ENCODE results near the gene ARF1.
A peak's percentile ranks its signal among the peaks of the same experiment; 100 is the strongest.

ARF1 gene

GRCh38 chr1:228073061-228073856 is 9.2 kb upstream of the ARF1 start:
- Histone ChIP-seq H3K9ac (ENCODE audit: low read length) (no peak overlapping the region), H3K27me3 (ENCODE audit: control insufficient read depth, insufficient read depth, low read length) (peaks cover 96% of the 10 kb centered on the region), H3K9me3 (ENCODE audit: control insufficient read depth, insufficient read depth, low read depth, low read length) (no peaks in the 10 kb centered on the region), H3K4me3 (ENCODE audit: low read depth, low read length) (no peak overlapping the region), H3K36me3 (ENCODE audit: control insufficient read depth, insufficient read depth, low read length) (no peaks in the 10 kb centered on the region), H3K27ac (ENCODE audit: low read depth, low read length) (no peak overlapping the region), H3K4me1 (ENCODE audit: control insufficient read depth, insufficient read depth, low read length) (peaks cover 8% of the 10 kb centered on the region; the same call in 1 of the 2 replicates)

GRCh38 chr1:228073857-228074545 is 8.5 kb upstream of the ARF1 start:
- no peak overlapping the region for H3K27ac ChIP-seq (ENCODE audit: low read depth, low read length)
- peaks cover 89% of the 10 kb centered on the region for H3K27me3 ChIP-seq (ENCODE audit: control insufficient read depth, insufficient read depth, low read length)
- H3K4me3 ChIP-seq (ENCODE audit: low read depth, low read length): no peak overlapping the region
- H3K9ac ChIP-seq (ENCODE audit: low read length): no peak overlapping the region
- H3K4me1 ChIP-seq (ENCODE audit: control insufficient read depth, insufficient read depth, low read length): peaks cover 13% of the 10 kb centered on the region; the same call in 1 of the 2 replicates
- no peaks in the 10 kb centered on the region for H3K36me3 ChIP-seq (ENCODE audit: control insufficient read depth, insufficient read depth, low read length)
- H3K9me3 ChIP-seq (ENCODE audit: control insufficient read depth, insufficient read depth, low read depth, low read length): no peaks in the 10 kb centered on the region

DNA sequence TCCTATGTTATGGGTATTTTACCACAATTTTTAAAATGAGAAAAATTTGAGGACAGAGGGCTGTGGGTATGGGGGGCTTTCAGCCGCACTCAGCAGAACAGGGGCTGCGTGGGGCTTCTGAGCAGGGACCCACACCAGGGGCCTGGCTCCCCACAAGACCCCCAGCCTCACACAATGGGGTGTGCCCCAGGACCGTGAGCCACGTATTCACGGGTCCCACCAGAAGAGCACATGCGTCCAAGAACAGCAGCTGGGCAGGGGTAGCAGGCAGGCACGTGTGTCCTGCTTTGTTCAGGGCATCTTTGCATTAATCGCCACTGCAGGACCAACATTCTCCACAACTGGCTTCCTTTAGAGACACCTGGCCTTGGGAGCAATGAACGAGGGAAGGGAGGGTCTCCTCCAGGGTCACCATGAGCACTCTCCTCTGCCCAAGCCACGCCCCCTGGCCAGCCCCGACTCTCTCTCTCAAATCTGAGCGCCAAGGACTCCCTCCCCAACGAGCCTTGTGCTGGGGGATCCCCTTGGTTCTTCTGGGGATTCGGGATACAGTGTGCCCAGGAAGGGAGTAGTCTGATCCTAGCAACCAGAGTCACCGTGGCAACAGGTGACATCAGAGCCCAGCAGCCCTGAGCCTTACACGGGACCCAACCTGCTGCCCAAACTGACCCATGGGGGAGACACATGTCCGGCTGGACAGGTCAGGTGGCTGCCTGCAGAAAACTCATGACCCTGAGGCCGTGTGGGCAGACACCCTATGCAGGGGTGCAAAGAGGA is 7.4 kb upstream of the ARF1 start:
- H3K4me1 ChIP-seq (ENCODE audit: control insufficient read depth, insufficient read depth, low read length): peaks cover 15% of the 10 kb centered on the region; the same call in 1 of the 2 replicates
- H3K9ac ChIP-seq (ENCODE audit: low read length): no peak overlapping the region
- H3K27me3 ChIP-seq (ENCODE audit: control insufficient read depth, insufficient read depth, low read length): peaks cover 86% of the 10 kb centered on the region
- no peaks in the 10 kb centered on the region for H3K9me3 ChIP-seq (ENCODE audit: control insufficient read depth, insufficient read depth, low read depth, low read length)
- H3K27ac ChIP-seq (ENCODE audit: low read depth, low read length): no peak overlapping the region
- H3K36me3 ChIP-seq (ENCODE audit: control insufficient read depth, insufficient read depth, low read length): no peaks in the 10 kb centered on the region
- H3K4me3 ChIP-seq (ENCODE audit: low read depth, low read length): no peak overlapping the region

GRCh38 chr1:228075801-228076271 is 6.7 kb upstream of the ARF1 start:
- H3K4me1 ChIP-seq (ENCODE audit: control insufficient read depth, insufficient read depth, low read length): peaks cover 15% of the 10 kb centered on the region; the same call in 1 of the 2 replicates
- H3K4me3 ChIP-seq (ENCODE audit: low read depth, low read length): no peak overlapping the region
- no peak overlapping the region for H3K9ac ChIP-seq (ENCODE audit: low read length)
- no peaks in the 10 kb centered on the region for H3K9me3 ChIP-seq (ENCODE audit: control insufficient read depth, insufficient read depth, low read depth, low read length)
- H3K36me3 ChIP-seq (ENCODE audit: control insufficient read depth, insufficient read depth, low read length): no peaks in the 10 kb centered on the region
- H3K27ac ChIP-seq (ENCODE audit: low read depth, low read length): no peak overlapping the region
- peaks cover 79% of the 10 kb centered on the region for H3K27me3 ChIP-seq (ENCODE audit: control insufficient read depth, insufficient read depth, low read length)

GRCh38 chr1:228076796-228077430 is 5.6 kb upstream of the ARF1 start:
- H3K36me3 ChIP-seq (ENCODE audit: control insufficient read depth, insufficient read depth, low read length): no peaks in the 10 kb centered on the region
- no peak overlapping the region for H3K4me3 ChIP-seq (ENCODE audit: low read depth, low read length)
- H3K4me1 ChIP-seq (ENCODE audit: control insufficient read depth, insufficient read depth, low read length): peaks cover 20% of the 10 kb centered on the region; the same call in 1 of the 2 replicates
- H3K27ac ChIP-seq (ENCODE audit: low read depth, low read length): no peak overlapping the region
- H3K9ac ChIP-seq (ENCODE audit: low read length): no peak overlapping the region
- peaks cover 68% of the 10 kb centered on the region for H3K27me3 ChIP-seq (ENCODE audit: control insufficient read depth, insufficient read depth, low read length)
- H3K9me3 ChIP-seq (ENCODE audit: control insufficient read depth, insufficient read depth, low read depth, low read length): no peaks in the 10 kb centered on the region

GRCh38 chr1:228077565-228078330 is 4.8 kb upstream of the ARF1 start:
- H3K9ac ChIP-seq (ENCODE audit: low read length): no peak overlapping the region
- no peak overlapping the region for H3K4me3 ChIP-seq (ENCODE audit: low read depth, low read length)
- no peak overlapping the region for H3K27ac ChIP-seq (ENCODE audit: low read depth, low read length)
- no peaks in the 10 kb centered on the region for H3K9me3 ChIP-seq (ENCODE audit: control insufficient read depth, insufficient read depth, low read depth, low read length)
- H3K27me3 ChIP-seq (ENCODE audit: control insufficient read depth, insufficient read depth, low read length): peaks cover 60% of the 10 kb centered on the region
- H3K36me3 ChIP-seq (ENCODE audit: control insufficient read depth, insufficient read depth, low read length): no peaks in the 10 kb centered on the region
- H3K4me1 ChIP-seq (ENCODE audit: control insufficient read depth, insufficient read depth, low read length): peaks cover 20% of the 10 kb centered on the region; the same call in 1 of the 2 replicates

GRCh38 chr1:228079013-228079412 is 3.5 kb upstream of the ARF1 start:
- Histone ChIP-seq H3K27me3 (ENCODE audit: control insufficient read depth, insufficient read depth, low read length) (peaks cover 48% of the 10 kb centered on the region), H3K4me1 (ENCODE audit: control insufficient read depth, insufficient read depth, low read length) (peaks cover 15% of the 10 kb centered on the region), H3K36me3 (ENCODE audit: control insufficient read depth, insufficient read depth, low read length) (peaks cover under 1% of the 10 kb centered on the region; the same call in 1 of the 2 replicates), H3K27ac (ENCODE audit: low read depth, low read length) (no peak overlapping the region), H3K4me3 (ENCODE audit: low read depth, low read length) (no peak overlapping the region), H3K9ac (ENCODE audit: low read length) (no peak overlapping the region), H3K9me3 (ENCODE audit: control insufficient read depth, insufficient read depth, low read depth, low read length) (no peaks in the 10 kb centered on the region)

DNA sequence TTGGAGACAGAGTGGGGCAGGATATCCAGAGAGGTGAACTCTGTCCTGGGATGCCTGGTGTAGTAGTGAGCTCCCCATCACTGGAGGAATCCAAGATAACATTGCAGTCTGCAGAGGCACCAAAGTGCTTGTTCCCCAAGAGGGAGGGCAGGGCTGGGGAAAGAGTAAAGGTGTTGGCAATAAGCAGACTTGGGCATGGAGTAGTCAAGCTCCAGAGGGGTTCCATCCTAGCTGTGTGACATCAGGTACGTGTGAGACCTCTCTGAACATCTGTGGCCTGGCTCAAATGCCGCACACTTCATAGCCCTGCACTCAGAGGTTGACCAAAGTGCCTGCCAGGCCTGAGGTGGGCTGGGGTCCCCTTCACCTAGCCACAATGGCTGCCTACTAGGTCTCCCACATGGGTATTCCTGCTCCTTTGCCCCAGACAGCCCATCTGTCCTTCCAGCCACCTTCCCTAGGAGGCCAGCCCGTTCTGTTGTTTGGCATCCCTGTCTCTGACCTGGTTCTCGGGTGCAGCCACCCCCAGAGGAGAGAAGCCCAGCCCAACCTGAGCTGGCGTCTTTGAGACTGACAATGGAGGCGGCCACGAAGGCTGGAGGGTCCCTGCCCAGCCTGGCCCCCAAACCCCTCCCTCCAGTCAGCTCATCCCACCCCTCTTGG is 2.8 kb upstream of the ARF1 start:
- no peak overlapping the region for H3K27ac ChIP-seq (ENCODE audit: low read depth, low read length)
- no peaks in the 10 kb centered on the region for H3K9me3 ChIP-seq (ENCODE audit: control insufficient read depth, insufficient read depth, low read depth, low read length)
- H3K9ac ChIP-seq (ENCODE audit: low read length): no peak overlapping the region

DNA sequence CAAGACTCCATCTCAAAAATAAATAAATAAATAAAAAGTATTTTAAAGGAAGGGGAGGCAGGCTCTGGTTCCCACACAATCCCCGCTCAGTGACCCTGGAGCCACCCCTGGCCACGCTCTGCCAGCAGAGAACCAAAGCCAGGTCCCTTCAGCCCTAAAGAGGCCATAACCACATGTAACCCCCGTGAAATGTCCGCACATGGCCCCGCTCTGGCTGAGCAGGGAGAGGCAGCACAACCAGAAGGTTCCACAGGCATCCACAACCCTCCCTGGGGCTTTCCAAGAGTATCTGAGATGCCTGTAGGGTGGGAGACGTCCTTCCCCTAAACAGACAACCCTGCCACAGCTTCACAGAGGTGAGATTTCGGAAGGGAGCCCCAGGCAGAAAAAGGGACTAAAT is 1.4 kb upstream of the ARF1 start:
- Histone ChIP-seq H3K9me3 (ENCODE audit: control insufficient read depth, insufficient read depth, low read depth, low read length) (no peaks in the 10 kb centered on the region), H3K27ac (ENCODE audit: low read depth, low read length) (no peak overlapping the region), H3K27me3 (ENCODE audit: control insufficient read depth, insufficient read depth, low read length) (peaks cover 28% of the 10 kb centered on the region), H3K4me1 (ENCODE audit: control insufficient read depth, insufficient read depth, low read length) (peaks cover 34% of the 10 kb centered on the region), H3K36me3 (ENCODE audit: control insufficient read depth, insufficient read depth, low read length) (peaks cover 9% of the 10 kb centered on the region; the same call in 1 of the 2 replicates), H3K9ac (ENCODE audit: low read length) (no peak overlapping the region), H3K4me3 (ENCODE audit: low read depth, low read length) (peak overlapping the region; percentile 67)

More for the DNA sequence above, 2.8 kb upstream of the ARF1 start:
- H3K4me1 ChIP-seq (ENCODE audit: control insufficient read depth, insufficient read depth, low read length): peaks cover 20% of the 10 kb centered on the region
- H3K27me3 ChIP-seq (ENCODE audit: control insufficient read depth, insufficient read depth, low read length): peaks cover 41% of the 10 kb centered on the region
- no peak overlapping the region for H3K4me3 ChIP-seq (ENCODE audit: low read depth, low read length)
- peaks cover 3% of the 10 kb centered on the region; the same call in 1 of the 2 replicates for H3K36me3 ChIP-seq (ENCODE audit: control insufficient read depth, insufficient read depth, low read length)

Measured in HUES6 (cell line).